Stimulated activated CD8-positive, alpha-beta memory T cell treated with anti-CD3 and anti-CD28 coated beads, Interleukin-15, amount 100 ng/mL, for 4 hours (primary cell): ENCODE results near the gene CAV1.

Experiments
- DNase-seq, 2 donors: peaks; one replicate each; pipeline ENCODE4 v3.0.0-alpha.2; 2020; ENCODE audit warnings: low read depth in 2 of 2

CAV1 gene

GRCh38 chr7:116530107-116530820 lies 5.4 kb downstream of the CAV1 start:
- no peak for DNase-seq

GRCh38 chr7:116532102-116532688 lies 7.4 kb downstream of the CAV1 start:
- DNase-seq, result no peak

- DNase-seq, result no peak
Observed at GRCh38 chr7:116534790-116535189, 10.0 kb downstream of the CAV1 start.

- DNase-seq, result no peak
Observed at GRCh38 chr7:116535416-116535815, 10.6 kb downstream of the CAV1 start.

GRCh38 chr7:116538138-116538537 lies 13.3 kb downstream of the CAV1 start:
- DNase-seq, result no peak

GRCh38 chr7:116539879-116540278 lies 15.0 kb downstream of the CAV1 start:
- DNase-seq, result no peak

- DNase-seq, result no peak
Observed at GRCh38 chr7:116540743-116541142, 15.9 kb downstream of the CAV1 start.

- DNase-seq, result no peak
Observed at GRCh38 chr7:116541951-116542350, 17.1 kb downstream of the CAV1 start.

GRCh38 chr7:116542618-116543017 lies 17.8 kb downstream of the CAV1 start:
- no peak for DNase-seq

GRCh38 chr7:116543664-116544063 lies 18.8 kb downstream of the CAV1 start:
- DNase-seq, result no peak

GRCh38 chr7:116544487-116544886 lies 19.7 kb downstream of the CAV1 start:
- no peak for DNase-seq

- no peak for DNase-seq
Observed at GRCh38 chr7:116545411-116545993, 20.7 kb downstream of the CAV1 start.

- DNase-seq, result no peak
Observed at GRCh38 chr7:116546054-116546453, 21.2 kb downstream of the CAV1 start.

- DNase-seq, result no peak
Observed at GRCh38 chr7:116546916-116547315, 22.1 kb downstream of the CAV1 start.

- DNase-seq, result no peak
Observed at GRCh38 chr7:116547347-116547746, 22.5 kb downstream of the CAV1 start.

GRCh38 chr7:116548506-116548905 lies 23.7 kb downstream of the CAV1 start:
- no peak for DNase-seq

GRCh38 chr7:116549370-116549769 lies 24.5 kb downstream of the CAV1 start:
- no peak for DNase-seq

- DNase-seq, result no peak
Observed at GRCh38 chr7:116551692-116552091, 26.9 kb downstream of the CAV1 start.

- DNase-seq, result no peak
Observed at GRCh38 chr7:116552602-116553001, 27.8 kb downstream of the CAV1 start.

GRCh38 chr7:116553168-116553964 lies 28.5 kb downstream of the CAV1 start:
- DNase-seq, result no peak

- DNase-seq, result no peak
Observed at GRCh38 chr7:116554436-116554835, 29.6 kb downstream of the CAV1 start.

- DNase-seq, result no peak
Observed at GRCh38 chr7:116554911-116555310, 30.1 kb downstream of the CAV1 start.
